Neural progenitor cell (in vitro differentiated cells): ENCODE results near the gene RPL3. TPM values are rescaled to one million over a fixed set of nuclear protein-coding genes. Genes with fewer than 3 reads are reported as not detected.
A peak's percentile ranks its signal among the peaks of the same experiment; 100 is the strongest.

ENCODE experiments used
- DNase-seq: peaks from one replicate; pipeline ENCODE4 v3.0.0-alpha.2; 2016; ENCODE audit warnings: low spot score
- H2AFZ ChIP-seq: fragments of 200-600 bp; sonication (generic); replicated peaks from 2 replicates; pipeline ENCODE4 v1.6.1; 2016; ENCODE audit warnings: antibody characterized with exemption
- H3F3A ChIP-seq: fragments of 200-600 bp; sonication (generic); 2 replicates; pipeline ENCODE4 v1.6.1; 2016; ENCODE audit warnings: antibody characterized with exemption, low read depth
- H3K27ac ChIP-seq: fragments of 200-600 bp; sonication (generic); 2 replicates; pipeline ENCODE4 v1.5.1; 2016; ENCODE audit warnings: mild to moderate bottlenecking
- H3K27me3 ChIP-seq: fragments of 200-600 bp; sonication (generic); 2 replicates; pipeline ENCODE4 v1.6.1; 2016; ENCODE audit warnings: mild to moderate bottlenecking, moderate library complexity
- H3K36me3 ChIP-seq: fragments of 200-600 bp; sonication (generic); 2 replicates; pipeline ENCODE4 v1.5.1; 2016
- H3K4me1 ChIP-seq: fragments of 200-600 bp; sonication (generic); 2 replicates; pipeline ENCODE4 v1.6.1; 2016; ENCODE audit warnings: mixed run types
- H3K4me2 ChIP-seq: fragments of 200-600 bp; sonication (generic); 2 replicates; pipeline ENCODE4 v1.6.1; 2016
- H3K4me3 ChIP-seq: fragments of 200-600 bp; sonication (generic); 2 replicates; pipeline ENCODE4 v1.5.1; 2016
- H3K79me2 ChIP-seq: fragments of 200-600 bp; sonication (generic); 2 replicates; pipeline ENCODE4 v1.6.1; 2016; ENCODE audit warnings: low read depth
- H3K9ac ChIP-seq: fragments of 200-600 bp; sonication (generic); 2 replicates; pipeline ENCODE4 v1.6.1; 2016
- H3K9me3 ChIP-seq: fragments of 200-600 bp; sonication (generic); 2 replicates; pipeline ENCODE4 v1.5.1; 2016; ENCODE audit warnings: low read depth
- H4K20me1 ChIP-seq: fragments of 200-600 bp; sonication (generic); 2 replicates; pipeline ENCODE4 v1.6.1; 2016; ENCODE audit warnings: low read depth
- H3K27ac Mint-ChIP-seq: 3 replicates; pipeline ENCODE4 v1.8.0; 2021; ENCODE audit warnings: mixed read lengths
- H3K27me3 Mint-ChIP-seq: 2 replicates; pipeline ENCODE4 v1.8.0; 2022; ENCODE audit warnings: low read depth, mild to moderate bottlenecking, inconsistent platforms, moderate library complexity, mixed read lengths; ENCODE audit not compliant: insufficient read depth
- H3K36me3 Mint-ChIP-seq: 3 replicates; pipeline ENCODE4 v1.8.0; 2021; ENCODE audit warnings: mixed read lengths
- H3K4me1 Mint-ChIP-seq: 3 replicates; pipeline ENCODE4 v1.8.0; 2021; ENCODE audit warnings: mixed read lengths
- H3K4me3 Mint-ChIP-seq: 3 replicates; pipeline ENCODE4 v1.8.0; 2021; ENCODE audit warnings: mild to moderate bottlenecking, moderate library complexity, mixed read lengths
- H3K9me3 Mint-ChIP-seq: 3 replicates; pipeline ENCODE4 v1.8.0; 2020; ENCODE audit warnings: mixed read lengths
- EZH2 ChIP-seq: fragments of 200-600 bp; sonication (generic); IDR thresholded peaks from 2 replicates; pipeline ENCODE4 v1.6.1; 2017; ENCODE audit warnings: antibody characterized with exemption, mild to moderate bottlenecking, moderate library complexity
- EZH2phosphoT487 ChIP-seq: fragments of 200-600 bp; sonication (generic); IDR thresholded peaks from 2 replicates; pipeline ENCODE4 v1.6.1; 2017; ENCODE audit warnings: antibody characterized with exemption
- total RNA-seq: library from RNA; depleted of rRNA; stranded (reverse); fragments of >200 nt; gene quantifications from 2 replicates; pipeline ENCODE4 v1.2.3, GENCODE V29; 2015; ENCODE audit warnings: low replicate concordance
- TF ChIP-seq, protein P1 (sequence below): fragments of 200-600 bp; sonication (generic); IDR thresholded peaks from 2 replicates; pipeline ENCODE4 v1.5.1; 2017; ENCODE audit warnings: antibody characterized with exemption, mild to moderate bottlenecking

RPL3 gene
- total RNA-seq, 1 donor from 2014 or later, result 3,021 TPM

DNA sequence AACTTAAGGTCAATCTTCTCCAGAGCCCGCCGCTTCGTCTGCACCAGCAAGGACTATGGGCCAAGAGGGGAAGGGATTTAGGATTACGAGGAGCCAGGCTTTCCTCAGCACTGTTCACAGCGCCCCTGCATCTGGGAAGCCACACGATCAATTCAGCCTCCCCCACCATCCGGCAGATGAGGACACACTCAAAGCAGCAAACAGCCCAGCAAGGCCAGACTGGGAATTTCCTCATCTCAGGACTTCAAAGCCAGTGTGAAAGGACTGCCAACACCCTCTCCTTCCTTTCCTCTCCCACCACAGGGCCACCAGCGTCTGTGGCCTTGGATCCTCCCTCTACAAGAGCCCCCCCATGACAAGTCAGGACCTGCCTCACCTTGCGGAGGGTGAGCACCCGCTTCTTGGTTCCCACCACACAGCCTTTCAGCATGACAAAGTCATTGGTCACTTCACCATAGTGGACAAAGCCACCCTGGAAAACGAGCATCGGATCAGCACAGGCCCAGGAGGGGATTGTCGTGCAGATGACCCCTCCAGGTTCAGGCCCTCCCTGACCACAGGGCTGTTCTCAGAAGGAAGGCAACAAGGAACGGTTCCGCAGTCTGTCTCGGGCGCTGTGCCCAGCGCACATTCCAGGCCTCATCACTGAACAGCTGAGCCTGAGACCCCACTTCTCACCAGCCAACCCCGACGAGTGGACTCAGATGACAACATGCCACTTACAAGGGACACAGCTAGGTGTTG, 6.0 kb downstream of the RPL3 start:
- peaks cover 92% of the 10 kb centered on the region for H3F3A ChIP-seq
- peaks cover 32% of the 10 kb centered on the region for H3K4me1 ChIP-seq
- H3K36me3 ChIP-seq, result peaks cover 11% of the 10 kb centered on the region
- TF ChIP-seq EZH2 (no peak), EZH2phosphoT487 (no peak)
- TF ChIP-seq, protein P1, sequence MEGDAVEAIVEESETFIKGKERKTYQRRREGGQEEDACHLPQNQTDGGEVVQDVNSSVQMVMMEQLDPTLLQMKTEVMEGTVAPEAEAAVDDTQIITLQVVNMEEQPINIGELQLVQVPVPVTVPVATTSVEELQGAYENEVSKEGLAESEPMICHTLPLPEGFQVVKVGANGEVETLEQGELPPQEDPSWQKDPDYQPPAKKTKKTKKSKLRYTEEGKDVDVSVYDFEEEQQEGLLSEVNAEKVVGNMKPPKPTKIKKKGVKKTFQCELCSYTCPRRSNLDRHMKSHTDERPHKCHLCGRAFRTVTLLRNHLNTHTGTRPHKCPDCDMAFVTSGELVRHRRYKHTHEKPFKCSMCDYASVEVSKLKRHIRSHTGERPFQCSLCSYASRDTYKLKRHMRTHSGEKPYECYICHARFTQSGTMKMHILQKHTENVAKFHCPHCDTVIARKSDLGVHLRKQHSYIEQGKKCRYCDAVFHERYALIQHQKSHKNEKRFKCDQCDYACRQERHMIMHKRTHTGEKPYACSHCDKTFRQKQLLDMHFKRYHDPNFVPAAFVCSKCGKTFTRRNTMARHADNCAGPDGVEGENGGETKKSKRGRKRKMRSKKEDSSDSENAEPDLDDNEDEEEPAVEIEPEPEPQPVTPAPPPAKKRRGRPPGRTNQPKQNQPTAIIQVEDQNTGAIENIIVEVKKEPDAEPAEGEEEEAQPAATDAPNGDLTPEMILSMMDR, result no peak
- H3K4me2 ChIP-seq, result no peak overlapping the region
- H3K9ac ChIP-seq, result no peak overlapping the region
- peak overlapping the region; percentile 33 for H3K4me3 Mint-ChIP-seq
- H3K9me3 Mint-ChIP-seq, result no peaks in the 10 kb centered on the region
- H4K20me1 ChIP-seq, result peaks cover 91% of the 10 kb centered on the region
- H3K36me3 Mint-ChIP-seq, result peaks cover 44% of the 10 kb centered on the region
- no peaks in the 10 kb centered on the region for H3K27me3 ChIP-seq
- no peak for DNase-seq
- H3K79me2 ChIP-seq, result peaks cover 52% of the 10 kb centered on the region
- H3K27ac Mint-ChIP-seq, result no peak overlapping the region
- H3K27me3 Mint-ChIP-seq, result peaks cover 10% of the 10 kb centered on the region
- H2AFZ ChIP-seq, result no peak overlapping the region
- no peaks in the 10 kb centered on the region for H3K9me3 ChIP-seq
- H3K4me1 Mint-ChIP-seq, result peaks cover 49% of the 10 kb centered on the region
- H3K4me3 ChIP-seq, result no peak overlapping the region
- H3K27ac ChIP-seq, result peak overlapping the region; percentile 14

DNA sequence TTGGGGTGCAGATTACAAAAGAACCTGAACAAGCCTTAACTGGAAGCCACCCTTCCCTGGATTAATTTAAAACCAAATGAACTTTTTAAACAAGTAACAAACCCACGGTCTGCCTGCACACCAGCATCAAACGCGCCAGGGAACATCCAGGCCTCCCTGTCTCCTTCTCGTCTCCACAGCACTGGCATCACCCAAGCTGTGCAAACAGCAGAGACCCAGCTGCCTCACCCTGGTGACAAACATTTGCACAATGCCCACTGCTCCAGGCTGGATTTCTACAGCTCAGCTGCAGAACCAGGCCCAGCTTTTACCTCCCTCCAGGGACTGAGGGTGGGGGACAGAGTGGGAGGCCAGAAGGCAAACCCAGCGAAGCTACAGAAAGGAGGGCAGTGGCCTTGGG, 7.0 kb downstream of the RPL3 start:
- H3K36me3 ChIP-seq, result peaks cover 11% of the 10 kb centered on the region
- peaks cover 84% of the 10 kb centered on the region for H3F3A ChIP-seq
- H3K27ac ChIP-seq, result peak overlapping the region; percentile 63
- Mint-ChIP-seq H3K36me3 (peaks cover 36% of the 10 kb centered on the region), H3K4me1 (peaks cover 39% of the 10 kb centered on the region), H3K4me3 (no peak overlapping the region), H3K9me3 (no peaks in the 10 kb centered on the region), H3K27ac (no peak overlapping the region), H3K27me3 (peaks cover 12% of the 10 kb centered on the region)
- H3K4me2 ChIP-seq, result no peak overlapping the region
- TF ChIP-seq EZH2phosphoT487 (no peak), EZH2 (no peak)
- TF ChIP-seq, protein P1, result no peak
- no peak overlapping the region for H2AFZ ChIP-seq
- DNase-seq, result no peak
- H3K4me1 ChIP-seq, result peaks cover 24% of the 10 kb centered on the region
- peaks cover 81% of the 10 kb centered on the region for H4K20me1 ChIP-seq
- H3K27me3 ChIP-seq, result no peaks in the 10 kb centered on the region
- peaks cover 41% of the 10 kb centered on the region for H3K79me2 ChIP-seq
- no peak overlapping the region for H3K9ac ChIP-seq
- H3K9me3 ChIP-seq, result no peaks in the 10 kb centered on the region
- H3K4me3 ChIP-seq, result no peak overlapping the region

DNA sequence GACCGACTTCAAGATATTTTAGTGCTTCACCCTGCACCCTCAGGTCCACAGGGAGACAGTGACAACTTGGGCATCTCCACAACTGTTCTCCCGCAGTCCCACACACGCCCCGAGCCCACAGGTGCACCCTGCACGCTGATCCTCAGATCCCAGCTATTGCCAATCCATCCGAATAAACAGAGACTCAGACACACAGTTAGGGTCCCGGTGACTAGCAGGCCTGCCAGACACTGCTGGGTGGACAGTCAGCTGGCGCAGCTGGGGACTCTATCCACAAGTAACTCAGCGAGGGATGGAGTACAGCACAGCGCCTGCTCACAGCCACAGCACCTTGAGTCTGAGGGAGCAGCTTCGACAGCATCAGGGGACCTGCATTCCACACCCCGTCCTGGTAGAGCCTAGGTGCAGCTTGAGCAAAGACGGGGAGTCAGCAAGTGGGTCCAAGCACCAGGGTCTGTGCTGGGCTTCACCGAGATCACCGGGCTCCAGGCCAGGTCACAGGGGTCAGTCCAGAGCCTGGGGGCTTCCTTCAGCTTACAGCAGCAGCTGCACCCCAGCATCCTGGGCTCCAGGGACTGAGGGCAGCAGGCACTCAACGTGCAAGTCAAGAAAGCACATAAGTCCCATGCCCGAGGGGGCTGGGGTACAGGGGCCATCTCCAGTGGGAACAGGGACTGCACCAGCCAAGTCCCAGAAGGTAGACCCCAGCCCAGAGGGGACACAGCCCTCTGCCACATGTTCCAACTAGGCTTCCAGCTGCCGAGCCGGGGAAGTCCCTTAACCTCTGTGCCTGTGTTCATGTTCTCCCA, 7.6 kb downstream of the RPL3 start:
- no peak overlapping the region for H3K4me2 ChIP-seq
- H3K4me3 Mint-ChIP-seq, result peak overlapping the region; percentile 39
- H3K27ac Mint-ChIP-seq, result no peak overlapping the region
- H3K9me3 ChIP-seq, result no peaks in the 10 kb centered on the region
- no peak for DNase-seq
- H3K4me3 ChIP-seq, result no peak overlapping the region
- H3K4me1 ChIP-seq, result peaks cover 18% of the 10 kb centered on the region
- peaks cover 11% of the 10 kb centered on the region for H3K36me3 ChIP-seq
- H3K27me3 Mint-ChIP-seq, result peaks cover 12% of the 10 kb centered on the region
- peaks cover 79% of the 10 kb centered on the region for H3F3A ChIP-seq
- H3K36me3 Mint-ChIP-seq, result peaks cover 33% of the 10 kb centered on the region
- H4K20me1 ChIP-seq, result peaks cover 75% of the 10 kb centered on the region
- H2AFZ ChIP-seq, result no peak overlapping the region
- peaks cover 35% of the 10 kb centered on the region for H3K79me2 ChIP-seq
- peaks cover 33% of the 10 kb centered on the region for H3K4me1 Mint-ChIP-seq
- peak overlapping the region; percentile 63 for H3K27ac ChIP-seq
- no peaks in the 10 kb centered on the region for H3K9me3 Mint-ChIP-seq
- no peaks in the 10 kb centered on the region for H3K27me3 ChIP-seq
- H3K9ac ChIP-seq, result no peak overlapping the region
- no peak for TF ChIP-seq EZH2phosphoT487
- no peak for TF ChIP-seq EZH2
- TF ChIP-seq, protein P1, result no peak
